Embryonic facial prominence (tissue), 1 donor: ENCODE results near the gene MBD5.

Source experiments
- DNase-seq: peaks from one replicate; pipeline ENCODE4 v3.0.0-alpha.2; 2016; ENCODE audit errors: extremely low spot score

The MBD5 gene

GRCh38 chr2:148110184-148110583 is 89.3 kb downstream of the MBD5 start:
- DNase-seq, result no peak

DNA sequence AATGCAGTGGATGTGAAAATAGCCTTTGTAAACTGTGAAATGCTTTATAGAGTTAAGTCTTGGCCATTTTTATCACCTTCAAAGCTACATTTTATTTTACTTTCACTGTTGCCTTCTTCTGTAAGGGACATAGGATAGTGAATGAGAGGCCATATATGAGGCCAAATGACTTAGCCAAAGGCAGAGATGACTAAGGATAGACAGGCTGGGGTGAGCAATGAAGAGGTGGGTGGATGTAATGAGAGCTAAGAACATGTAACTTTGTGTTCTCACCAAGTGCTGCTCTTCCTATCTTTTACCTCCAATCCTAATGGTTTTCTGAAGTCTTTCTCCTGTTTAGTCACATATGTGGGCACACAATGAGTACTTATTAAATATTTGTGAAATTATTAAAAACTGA is 101.9 kb downstream of the MBD5 start:
- DNase-seq, result no peak

DNA sequence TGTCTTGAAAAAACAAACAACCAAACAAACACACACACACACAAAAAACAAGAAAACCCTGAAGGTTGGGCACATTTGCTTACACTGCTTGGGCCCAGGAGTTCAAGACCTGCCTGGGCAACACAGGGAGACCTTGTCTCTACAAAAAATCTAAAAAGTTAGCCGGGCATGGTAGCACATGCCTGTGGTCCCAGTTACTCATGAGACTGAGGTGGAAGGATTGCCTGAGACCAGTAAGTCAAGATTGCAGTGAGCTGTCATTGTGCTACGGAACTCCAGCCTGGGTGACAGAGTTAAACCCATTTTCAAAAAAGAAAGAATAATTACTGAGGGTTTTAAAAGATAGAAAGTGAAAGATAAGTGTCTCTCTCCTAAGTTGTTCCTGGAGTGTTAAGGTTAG is 103.4 kb downstream of the MBD5 start:
- no peak for DNase-seq

- no peak for DNase-seq
Observed at GRCh38 chr2:148130581-148130980, 109.7 kb downstream of the MBD5 start.

- DNase-seq, result no peak
Observed at GRCh38 chr2:148132412-148132811, 111.5 kb downstream of the MBD5 start.

- DNase-seq, result no peak
Observed at GRCh38 chr2:148135705-148136104, 114.8 kb downstream of the MBD5 start.

- no peak for DNase-seq
Observed at GRCh38 chr2:148136441-148136840, 115.5 kb downstream of the MBD5 start.

GRCh38 chr2:148161909-148162435 is 141.1 kb downstream of the MBD5 start:
- no peak for DNase-seq

- no peak for DNase-seq
Observed at GRCh38 chr2:148162871-148163270, 142.0 kb downstream of the MBD5 start.

GRCh38 chr2:148165975-148166374 is 145.1 kb downstream of the MBD5 start:
- no peak for DNase-seq

- no peak for DNase-seq
Observed at GRCh38 chr2:148167241-148167766, 146.4 kb downstream of the MBD5 start.

DNA sequence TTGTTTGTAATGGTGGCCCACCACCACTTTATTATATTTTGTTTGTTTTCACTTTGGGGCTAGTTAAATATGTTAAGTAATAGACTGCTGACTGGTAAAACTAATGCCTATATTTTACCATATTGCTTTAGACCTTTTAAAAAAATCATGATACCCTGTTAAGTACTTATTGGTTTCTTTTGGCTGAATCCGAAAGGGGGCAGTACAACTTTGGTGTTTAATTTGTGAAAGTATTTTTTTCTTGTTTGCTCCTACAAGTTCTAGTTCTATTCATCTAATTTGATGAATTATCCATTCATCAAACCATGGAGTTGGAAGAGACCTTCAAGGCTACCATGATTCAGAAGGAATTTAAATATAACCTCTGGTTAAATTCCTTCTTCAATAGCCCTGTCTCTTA is 147.0 kb downstream of the MBD5 start:
- no peak for DNase-seq

GRCh38 chr2:148172131-148172753 is 151.4 kb downstream of the MBD5 start:
- no peak for DNase-seq

GRCh38 chr2:148173168-148173567 is 152.3 kb downstream of the MBD5 start:
- DNase-seq, result no peak

GRCh38 chr2:148177559-148177958 is 156.7 kb downstream of the MBD5 start:
- DNase-seq, result no peak

DNA sequence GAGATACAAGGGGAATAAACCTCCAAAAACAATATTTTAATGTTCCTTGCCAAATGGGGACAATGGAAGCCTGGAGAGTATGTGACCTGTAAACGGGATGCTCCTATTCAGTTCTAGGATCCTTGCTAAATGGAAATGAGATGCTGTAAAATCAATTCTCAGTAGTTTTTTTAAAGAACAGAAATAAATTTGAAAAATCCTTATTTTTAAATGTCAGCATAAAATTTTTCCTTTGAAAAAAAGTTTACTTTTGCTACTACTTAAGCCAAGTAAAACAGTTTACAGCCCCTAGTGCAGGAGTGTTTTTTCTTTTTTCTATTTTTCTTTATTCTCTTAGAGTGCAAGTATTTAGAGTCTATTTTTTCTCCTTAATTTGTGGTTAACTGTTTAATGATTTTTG is 158.8 kb downstream of the MBD5 start:
- DNase-seq, result no peak

DNA sequence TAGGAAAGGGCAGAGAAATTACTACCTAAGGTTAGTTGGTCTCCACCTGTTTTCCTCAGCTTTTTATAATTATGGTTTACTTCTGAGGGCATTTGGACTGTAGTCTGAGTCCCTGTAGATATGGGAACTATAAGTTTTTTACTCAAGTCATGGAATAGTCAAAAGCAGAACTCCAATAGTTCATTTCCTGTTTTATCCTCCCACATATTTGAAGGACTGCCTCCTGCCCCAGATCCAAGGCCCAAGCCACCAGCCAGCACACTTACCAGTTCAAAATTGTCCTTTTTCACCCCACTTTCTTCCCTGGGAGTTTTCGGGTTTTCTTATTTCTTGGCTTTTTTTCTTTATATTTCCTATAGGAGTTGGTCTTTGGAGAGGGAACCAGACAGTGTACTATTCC is 164.1 kb downstream of the MBD5 start:
- DNase-seq, result no peak

- no peak for DNase-seq
Observed at GRCh38 chr2:148194882-148195281, 174.0 kb downstream of the MBD5 start.

DNA sequence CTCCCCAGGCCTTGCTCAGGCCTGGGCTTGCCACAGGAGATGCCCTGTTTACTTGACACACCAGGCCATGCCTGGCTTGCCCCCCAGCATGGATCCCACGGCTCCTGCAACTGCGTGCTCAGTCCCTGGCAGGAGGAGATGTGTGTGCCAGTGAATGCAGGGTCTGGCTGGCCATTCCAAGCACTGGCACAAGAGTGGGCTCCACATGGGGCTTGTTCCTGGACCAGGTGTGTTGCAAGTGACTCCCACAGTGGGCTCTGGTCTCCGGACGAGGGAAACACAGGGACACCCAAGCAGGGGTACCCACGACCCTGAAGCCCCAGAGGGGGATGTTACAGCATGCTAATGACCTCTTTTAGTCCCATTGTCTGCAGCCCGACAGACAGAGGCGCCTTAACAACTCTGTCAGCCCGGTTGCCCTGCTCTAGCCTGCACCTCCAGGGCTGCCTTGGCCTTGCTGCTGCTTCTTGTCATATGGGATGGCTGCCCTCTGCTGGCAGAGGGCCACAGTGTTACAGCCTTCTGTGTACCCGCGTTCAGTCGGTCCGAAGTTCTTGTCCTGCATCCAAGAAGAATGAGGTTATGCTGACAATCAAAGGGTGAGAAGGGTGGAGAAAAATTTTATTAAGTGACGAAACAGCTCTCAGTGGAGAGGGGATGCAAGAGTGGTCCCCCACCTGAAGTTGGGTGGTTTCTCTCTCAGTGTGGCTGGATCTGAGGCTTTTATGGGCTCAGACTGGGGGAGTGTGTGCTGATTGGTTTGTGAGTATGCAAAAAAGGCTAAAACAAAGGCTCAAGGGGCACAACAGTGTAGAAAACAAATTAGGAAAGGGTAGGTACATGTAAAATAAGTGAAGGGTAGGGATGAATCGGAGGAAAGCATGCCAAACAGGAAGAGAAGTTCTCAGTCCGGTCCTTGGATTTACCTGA is 180.4 kb downstream of the MBD5 start:
- DNase-seq, result no peak

- no peak for DNase-seq
Observed at GRCh38 chr2:148202237-148202636, 181.3 kb downstream of the MBD5 start.

DNA sequence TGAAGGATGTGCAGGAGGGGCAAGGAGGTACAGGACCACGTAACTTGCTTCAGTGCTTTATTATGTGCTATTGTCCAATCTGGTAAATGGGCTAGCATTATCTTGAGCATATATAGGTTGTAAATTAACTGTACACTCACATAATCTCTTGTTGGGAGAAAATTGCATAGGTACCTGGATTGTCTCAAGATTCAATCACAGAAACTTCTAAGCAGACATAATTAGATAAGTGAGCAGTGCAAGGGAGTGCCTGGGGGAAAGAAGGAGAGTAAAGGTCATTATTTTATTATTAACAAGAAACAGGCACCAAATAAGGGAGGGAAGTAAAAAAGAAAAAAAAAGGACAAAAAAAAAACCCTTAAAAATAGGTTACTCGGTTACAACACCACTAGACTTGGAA is 186.2 kb downstream of the MBD5 start:
- DNase-seq, result no peak

DNA sequence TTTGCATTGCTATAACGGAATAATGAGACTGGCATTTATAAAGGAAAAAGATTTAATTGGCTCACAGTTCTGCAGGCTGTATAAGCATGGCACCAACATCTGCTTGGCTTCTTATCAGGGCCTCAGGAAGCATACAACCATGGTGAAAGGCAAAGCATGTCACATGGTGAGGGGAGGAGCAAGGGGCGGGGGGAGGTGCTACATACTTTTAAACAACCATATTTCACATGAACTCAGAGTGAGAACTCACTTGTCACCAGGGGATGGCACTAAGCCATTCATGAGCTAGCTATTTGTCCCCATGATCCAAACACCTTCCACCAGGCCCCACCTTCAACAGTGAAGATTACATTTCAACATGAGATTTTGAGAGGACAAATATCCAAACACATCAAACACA is 188.7 kb downstream of the MBD5 start:
- no peak for DNase-seq
